ENCODE results near the gene TAC4.

The TAC4 gene

GRCh38 chr17:49821466-49821865 lies 26.4 kb downstream of the TAC4 start:
- Histone ChIP-seq H3K4me3 (ENCODE audit: low read depth in 1 of 2, low read length in 2 of 2) (no peak overlapping the region), H3K36me3 (ENCODE audit: insufficient read depth, low read length) (peaks cover 68% of the 10 kb centered on the region), H3K27me3 (ENCODE audit: control insufficient read depth in 1 of 2, insufficient read depth in 2 of 2, low read length in 2 of 2) (no peaks in the 10 kb centered on the region), H3K27ac (ENCODE audit: low read depth, low read length) (no peak overlapping the region), H3K4me1 (ENCODE audit: insufficient read depth, low read length) (peaks cover 5% of the 10 kb centered on the region), H3K9me3 (ENCODE audit: low read length) (no peaks in the 10 kb centered on the region), H3K9ac (ENCODE audit: low read length) (no peak overlapping the region)

- Histone ChIP-seq H3K4me1 (ENCODE audit: insufficient read depth, low read length) (peaks cover 8% of the 10 kb centered on the region), H3K9me3 (ENCODE audit: low read length) (no peaks in the 10 kb centered on the region), H3K27me3 (ENCODE audit: control insufficient read depth in 1 of 2, insufficient read depth in 2 of 2, low read length in 2 of 2) (no peaks in the 10 kb centered on the region), H3K36me3 (ENCODE audit: insufficient read depth, low read length) (peaks cover 67% of the 10 kb centered on the region), H3K27ac (ENCODE audit: low read depth, low read length) (no peak overlapping the region), H3K9ac (ENCODE audit: low read length) (no peak overlapping the region), H3K4me3 (ENCODE audit: low read depth in 1 of 2, low read length in 2 of 2) (no peak overlapping the region)
These were observed 27.1 kb downstream of the TAC4 start for GRCh38 chr17:49820773-49821172.

- no peak overlapping the region for H3K27ac ChIP-seq (ENCODE audit: low read depth, low read length)
- no peaks in the 10 kb centered on the region for H3K9me3 ChIP-seq (ENCODE audit: low read length)
- H3K4me3 ChIP-seq (ENCODE audit: low read depth in 1 of 2, low read length in 2 of 2), result no peak overlapping the region
- no peak overlapping the region for H3K9ac ChIP-seq (ENCODE audit: low read length)
- H3K27me3 ChIP-seq (ENCODE audit: control insufficient read depth in 1 of 2, insufficient read depth in 2 of 2, low read length in 2 of 2), result no peaks in the 10 kb centered on the region
- H3K36me3 ChIP-seq (ENCODE audit: insufficient read depth, low read length), result peaks cover 68% of the 10 kb centered on the region
- H3K4me1 ChIP-seq (ENCODE audit: insufficient read depth, low read length), result peaks cover 8% of the 10 kb centered on the region
These were observed 28.2 kb downstream of the TAC4 start for GRCh38 chr17:49819651-49820050.

GRCh38 chr17:49819138-49819537 lies 28.7 kb downstream of the TAC4 start:
- Histone ChIP-seq H3K36me3 (ENCODE audit: insufficient read depth, low read length) (peaks cover 66% of the 10 kb centered on the region), H3K4me1 (ENCODE audit: insufficient read depth, low read length) (peaks cover 8% of the 10 kb centered on the region), H3K9me3 (ENCODE audit: low read length) (no peaks in the 10 kb centered on the region), H3K4me3 (ENCODE audit: low read depth in 1 of 2, low read length in 2 of 2) (no peak overlapping the region), H3K9ac (ENCODE audit: low read length) (no peak overlapping the region), H3K27ac (ENCODE audit: low read depth, low read length) (no peak overlapping the region), H3K27me3 (ENCODE audit: control insufficient read depth in 1 of 2, insufficient read depth in 2 of 2, low read length in 2 of 2) (no peaks in the 10 kb centered on the region)

GRCh38 chr17:49817993-49818392 lies 29.9 kb downstream of the TAC4 start:
- peaks cover 62% of the 10 kb centered on the region for H3K36me3 ChIP-seq (ENCODE audit: insufficient read depth, low read length)
- no peaks in the 10 kb centered on the region for H3K27me3 ChIP-seq (ENCODE audit: control insufficient read depth in 1 of 2, insufficient read depth in 2 of 2, low read length in 2 of 2)
- peaks cover 8% of the 10 kb centered on the region for H3K4me1 ChIP-seq (ENCODE audit: insufficient read depth, low read length)
- H3K27ac ChIP-seq (ENCODE audit: low read depth, low read length), result no peak overlapping the region
- H3K4me3 ChIP-seq (ENCODE audit: low read depth in 1 of 2, low read length in 2 of 2), result no peak overlapping the region
- no peaks in the 10 kb centered on the region for H3K9me3 ChIP-seq (ENCODE audit: low read length)
- no peak overlapping the region for H3K9ac ChIP-seq (ENCODE audit: low read length)

GRCh38 chr17:49815761-49816281 lies 32.0 kb downstream of the TAC4 start:
- Histone ChIP-seq H3K27me3 (ENCODE audit: control insufficient read depth in 1 of 2, insufficient read depth in 2 of 2, low read length in 2 of 2) (no peaks in the 10 kb centered on the region), H3K9me3 (ENCODE audit: low read length) (no peaks in the 10 kb centered on the region), H3K4me3 (ENCODE audit: low read depth in 1 of 2, low read length in 2 of 2) (no peak overlapping the region), H3K9ac (ENCODE audit: low read length) (no peak overlapping the region), H3K4me1 (ENCODE audit: insufficient read depth, low read length) (peaks cover 8% of the 10 kb centered on the region), H3K36me3 (ENCODE audit: insufficient read depth, low read length) (peaks cover 57% of the 10 kb centered on the region), H3K27ac (ENCODE audit: low read depth, low read length) (no peak overlapping the region)

GRCh38 chr17:49814781-49815529 lies 32.9 kb downstream of the TAC4 start:
- Histone ChIP-seq H3K9me3 (ENCODE audit: low read length) (no peaks in the 10 kb centered on the region), H3K27me3 (ENCODE audit: control insufficient read depth in 1 of 2, insufficient read depth in 2 of 2, low read length in 2 of 2) (no peaks in the 10 kb centered on the region), H3K27ac (ENCODE audit: low read depth, low read length) (no peak overlapping the region), H3K4me3 (ENCODE audit: low read depth in 1 of 2, low read length in 2 of 2) (no peak overlapping the region), H3K4me1 (ENCODE audit: insufficient read depth, low read length) (peaks cover 8% of the 10 kb centered on the region), H3K36me3 (ENCODE audit: insufficient read depth, low read length) (peaks cover 62% of the 10 kb centered on the region), H3K9ac (ENCODE audit: low read length) (no peak overlapping the region)

- no peaks in the 10 kb centered on the region for H3K4me1 ChIP-seq (ENCODE audit: insufficient read depth, low read length)
- no peak overlapping the region for H3K27ac ChIP-seq (ENCODE audit: low read depth, low read length)
- no peaks in the 10 kb centered on the region for H3K27me3 ChIP-seq (ENCODE audit: control insufficient read depth in 1 of 2, insufficient read depth in 2 of 2, low read length in 2 of 2)
- no peak overlapping the region for H3K9ac ChIP-seq (ENCODE audit: low read length)
- H3K36me3 ChIP-seq (ENCODE audit: insufficient read depth, low read length), result peaks cover 62% of the 10 kb centered on the region
- no peak overlapping the region for H3K4me3 ChIP-seq (ENCODE audit: low read depth in 1 of 2, low read length in 2 of 2)
- no peaks in the 10 kb centered on the region for H3K9me3 ChIP-seq (ENCODE audit: low read length)
These were observed 38.8 kb downstream of the TAC4 start for GRCh38 chr17:49809056-49809455.

- H3K9ac ChIP-seq (ENCODE audit: low read length), result no peak overlapping the region
- no peak overlapping the region for H3K4me3 ChIP-seq (ENCODE audit: low read depth in 1 of 2, low read length in 2 of 2)
- H3K9me3 ChIP-seq (ENCODE audit: low read length), result no peaks in the 10 kb centered on the region
- H3K36me3 ChIP-seq (ENCODE audit: insufficient read depth, low read length), result peaks cover 51% of the 10 kb centered on the region
- no peaks in the 10 kb centered on the region for H3K27me3 ChIP-seq (ENCODE audit: control insufficient read depth in 1 of 2, insufficient read depth in 2 of 2, low read length in 2 of 2)
- H3K27ac ChIP-seq (ENCODE audit: low read depth, low read length), result no peak overlapping the region
- no peaks in the 10 kb centered on the region for H3K4me1 ChIP-seq (ENCODE audit: insufficient read depth, low read length)
These were observed 49.1 kb downstream of the TAC4 start for GRCh38 chr17:49798738-49799137.

- no peak overlapping the region for H3K4me3 ChIP-seq (ENCODE audit: low read depth in 1 of 2, low read length in 2 of 2)
- no peak overlapping the region for H3K27ac ChIP-seq (ENCODE audit: low read depth, low read length)
- no peaks in the 10 kb centered on the region for H3K27me3 ChIP-seq (ENCODE audit: control insufficient read depth in 1 of 2, insufficient read depth in 2 of 2, low read length in 2 of 2)
- peaks cover 2% of the 10 kb centered on the region for H3K4me1 ChIP-seq (ENCODE audit: insufficient read depth, low read length)
- H3K9me3 ChIP-seq (ENCODE audit: low read length), result no peaks in the 10 kb centered on the region
- no peak overlapping the region for H3K9ac ChIP-seq (ENCODE audit: low read length)
- peaks cover 53% of the 10 kb centered on the region for H3K36me3 ChIP-seq (ENCODE audit: insufficient read depth, low read length)
These were observed 49.7 kb downstream of the TAC4 start for GRCh38 chr17:49798182-49798581.

GRCh38 chr17:49795372-49795771 lies 52.5 kb downstream of the TAC4 start:
- H3K4me1 ChIP-seq (ENCODE audit: insufficient read depth, low read length), result peaks cover 15% of the 10 kb centered on the region
- peaks cover 51% of the 10 kb centered on the region for H3K36me3 ChIP-seq (ENCODE audit: insufficient read depth, low read length)
- H3K27me3 ChIP-seq (ENCODE audit: control insufficient read depth in 1 of 2, insufficient read depth in 2 of 2, low read length in 2 of 2), result no peaks in the 10 kb centered on the region
- no peaks in the 10 kb centered on the region for H3K9me3 ChIP-seq (ENCODE audit: low read length)
- H3K9ac ChIP-seq (ENCODE audit: low read length), result no peak overlapping the region
- H3K4me3 ChIP-seq (ENCODE audit: low read depth in 1 of 2, low read length in 2 of 2), result no peak overlapping the region
- H3K27ac ChIP-seq (ENCODE audit: low read depth, low read length), result no peak overlapping the region

- Histone ChIP-seq H3K4me1 (ENCODE audit: insufficient read depth, low read length) (peaks cover 26% of the 10 kb centered on the region), H3K27ac (ENCODE audit: low read depth, low read length) (no peak overlapping the region), H3K27me3 (ENCODE audit: control insufficient read depth in 1 of 2, insufficient read depth in 2 of 2, low read length in 2 of 2) (no peaks in the 10 kb centered on the region), H3K9ac (ENCODE audit: low read length) (no peak overlapping the region), H3K9me3 (ENCODE audit: low read length) (no peaks in the 10 kb centered on the region), H3K4me3 (ENCODE audit: low read depth in 1 of 2, low read length in 2 of 2) (no peak overlapping the region), H3K36me3 (ENCODE audit: insufficient read depth, low read length) (peaks cover 36% of the 10 kb centered on the region)
These were observed 54.6 kb downstream of the TAC4 start for GRCh38 chr17:49793309-49793708.

Data from muscle layer of colon (tissue), 2 donors.